ENCODE measurements around the gene REPS2. TPM values are rescaled to one million over a fixed set of nuclear protein-coding genes. Genes with fewer than 3 reads are reported as not detected.

Gene REPS2
- total and polyA plus RNA-seq, 7 donors = 0.16 to 2.3 (median 0.84) TPM

GRCh38 chrX:16977771-16978170 is 31.3 kb downstream of the REPS2 start:
- Histone ChIP-seq H3K4me3 (no peak overlapping the region), H3K36me3 (ENCODE audit: insufficient read depth in 1 of 2, low read depth in 1 of 2) (no peaks in the 10 kb centered on the region), H3K9me3 (no peaks in the 10 kb centered on the region), H3K27ac (no peak overlapping the region), H3K4me1 (no peaks in the 10 kb centered on the region), H3K27me3 (ENCODE audit: insufficient read depth in 3 of 3, low read length in 2 of 3) (peaks cover 0 to 8% (median 0%) of the 10 kb centered on the region in 3 donors)
- intact Hi-C loops (cut with DNase I) = no loop called here
- DNase-seq (no peak), ATAC-seq (no peak)
- no peak for TF ChIP-seq CTCF (IDR thresholded peaks at IDR 0.05)

- Histone ChIP-seq H3K36me3 (ENCODE audit: insufficient read depth in 1 of 2, low read depth in 1 of 2) (no peaks in the 10 kb centered on the region), H3K4me3 (no peak overlapping the region), H3K27ac (no peak overlapping the region), H3K4me1 (no peaks in the 10 kb centered on the region), H3K9me3 (no peaks in the 10 kb centered on the region), H3K27me3 (ENCODE audit: insufficient read depth in 3 of 3, low read length in 2 of 3) (peaks cover 0 to 3% (median 0%) of the 10 kb centered on the region in 3 donors)
- intact Hi-C loops (cut with DNase I) = no loop called here
- 63 to 70% (median 63%) methylated on average over 3 of the region's 3 CpGs for WGBS, 3 donors
- no peak for ATAC-seq
- no peak for TF ChIP-seq CTCF (IDR thresholded peaks at IDR 0.05)
- no peak for DNase-seq
Observed at GRCh38 chrX:16978193-16978984, 31.9 kb downstream of the REPS2 start.

GRCh38 chrX:16979226-16979625 is 32.8 kb downstream of the REPS2 start:
- intact Hi-C loops (cut with DNase I) = no loop called here
- ATAC-seq = no peak
- Histone ChIP-seq H3K27me3 (ENCODE audit: insufficient read depth in 3 of 3, low read length in 2 of 3) (no peaks in the 10 kb centered on the region), H3K9me3 (no peaks in the 10 kb centered on the region), H3K36me3 (ENCODE audit: insufficient read depth in 1 of 2, low read depth in 1 of 2) (no peaks in the 10 kb centered on the region), H3K27ac (no peak overlapping the region), H3K4me1 (no peaks in the 10 kb centered on the region), H3K4me3 (no peak overlapping the region)
- 87 to 95% (median 88%) methylated on average over 1 of the region's 1 CpG for WGBS, 3 donors
- TF ChIP-seq CTCF (IDR thresholded peaks at IDR 0.05) = no peak
- DNase-seq = no peak

- H3K27me3 ChIP-seq (ENCODE audit: insufficient read depth in 3 of 3, low read length in 2 of 3) = peaks cover 0 to 4% (median 0%) of the 10 kb centered on the region in 3 donors
- ATAC-seq (no peak), DNase-seq (no peak)
- no peak overlapping the region for H3K4me3 ChIP-seq
- H3K36me3 ChIP-seq (ENCODE audit: insufficient read depth in 1 of 2, low read depth in 1 of 2) = no peaks in the 10 kb centered on the region
- WGBS, 3 donors = 90 to 100% (median 93%) methylated on average over 1 of the region's 1 CpG
- H3K27ac ChIP-seq = no peak overlapping the region
- no peak for TF ChIP-seq CTCF (IDR thresholded peaks at IDR 0.05)
- intact Hi-C loops (cut with DNase I) = no loop called here
- no peaks in the 10 kb centered on the region for H3K9me3 ChIP-seq
- no peaks in the 10 kb centered on the region for H3K4me1 ChIP-seq
Observed at GRCh38 chrX:16981209-16981608, 34.8 kb downstream of the REPS2 start.

- Histone ChIP-seq H3K27ac (no peak overlapping the region), H3K36me3 (ENCODE audit: insufficient read depth in 1 of 2, low read depth in 1 of 2) (no peaks in the 10 kb centered on the region), H3K4me1 (no peaks in the 10 kb centered on the region), H3K4me3 (no peak overlapping the region), H3K27me3 (ENCODE audit: insufficient read depth in 3 of 3, low read length in 2 of 3) (peaks cover 0 to 4% (median 0%) of the 10 kb centered on the region in 3 donors), H3K9me3 (no peaks in the 10 kb centered on the region)
- intact Hi-C loops (cut with DNase I) = no loop called here
- no peak for ATAC-seq
- TF ChIP-seq CTCF (IDR thresholded peaks at IDR 0.05) = no peak
- DNase-seq = no peak
Observed at GRCh38 chrX:16981980-16982379, 35.5 kb downstream of the REPS2 start.
